GM03348 (cell line): ENCODE measurements around the gene CDH23.

Experiments used
- DNase-seq: peaks from one replicate; pipeline ENCODE4 v3.0.0; 2012; ENCODE audit warnings: low spot score

The CDH23 gene

DNA sequence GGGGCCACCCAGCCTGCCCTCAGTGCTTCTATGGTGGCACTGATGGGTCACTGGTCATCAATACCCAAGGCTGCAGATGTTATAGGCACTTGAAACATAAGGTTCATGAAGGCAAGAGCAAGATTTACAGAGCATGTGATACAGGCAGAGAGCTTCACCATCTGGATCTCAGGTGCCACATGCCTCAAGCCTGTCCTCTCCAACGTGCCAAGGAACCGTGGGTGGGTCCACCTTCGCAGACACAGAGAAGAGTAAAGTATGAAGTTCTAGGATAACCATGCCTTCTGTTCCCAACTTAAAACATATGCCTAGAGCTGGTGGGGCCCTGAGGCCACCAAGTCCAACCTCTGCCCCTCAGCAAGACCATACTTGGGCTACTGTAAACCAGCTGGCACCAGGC is 26.7 kb upstream of the CDH23 start:
- no peak for DNase-seq

DNA sequence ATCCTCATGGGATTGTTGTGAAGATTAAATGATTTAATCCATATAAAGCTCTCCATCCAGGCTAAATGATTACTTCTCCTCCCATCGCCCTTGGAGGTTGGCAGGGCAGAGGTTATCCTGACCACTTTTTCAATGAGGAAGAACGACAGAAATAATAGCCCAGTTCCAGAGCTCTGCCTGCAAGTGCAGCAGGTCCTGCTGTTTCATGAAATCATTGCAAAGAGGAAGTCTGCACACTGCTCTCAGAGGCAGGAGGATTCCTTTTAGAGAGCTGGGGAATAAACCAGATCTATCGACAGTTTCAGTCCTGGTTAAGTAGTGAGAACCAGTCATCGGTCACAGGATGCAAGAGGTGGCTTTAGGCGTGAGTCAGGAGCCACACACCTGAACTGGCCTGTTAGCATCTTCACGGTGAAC is 25.0 kb upstream of the CDH23 start:
- DNase-seq = no peak

DNA sequence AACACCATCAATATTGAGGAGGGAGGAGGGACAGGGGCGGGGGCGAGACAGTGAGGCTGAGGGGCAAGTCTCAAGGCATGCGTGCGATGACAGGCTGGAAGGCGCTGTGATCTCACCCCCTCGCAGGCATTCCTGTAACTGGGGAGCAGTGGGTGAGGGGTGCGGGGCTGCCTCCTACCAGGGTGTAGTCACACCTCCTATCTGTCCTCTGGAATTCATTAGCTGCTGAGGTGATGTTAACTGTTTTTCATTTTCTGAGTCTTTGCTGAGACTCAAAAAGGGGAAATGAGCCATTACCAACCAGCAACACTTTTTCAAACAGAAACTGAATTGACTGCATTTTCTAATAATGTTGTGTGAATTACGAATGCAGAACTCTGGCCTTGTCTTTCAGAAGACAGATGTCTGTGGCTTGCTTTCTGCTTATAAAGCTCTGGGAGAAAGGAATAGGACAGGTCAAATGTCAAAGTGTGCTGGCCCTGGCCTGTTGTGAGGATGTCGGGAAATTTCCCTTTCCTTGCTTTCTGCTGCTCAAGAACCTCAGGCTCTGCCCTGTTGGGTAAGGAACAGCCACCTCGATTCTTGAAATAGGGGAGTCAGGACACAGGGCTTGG is 23.7 kb upstream of the CDH23 start:
- peak; percentile 22 for DNase-seq

DNA sequence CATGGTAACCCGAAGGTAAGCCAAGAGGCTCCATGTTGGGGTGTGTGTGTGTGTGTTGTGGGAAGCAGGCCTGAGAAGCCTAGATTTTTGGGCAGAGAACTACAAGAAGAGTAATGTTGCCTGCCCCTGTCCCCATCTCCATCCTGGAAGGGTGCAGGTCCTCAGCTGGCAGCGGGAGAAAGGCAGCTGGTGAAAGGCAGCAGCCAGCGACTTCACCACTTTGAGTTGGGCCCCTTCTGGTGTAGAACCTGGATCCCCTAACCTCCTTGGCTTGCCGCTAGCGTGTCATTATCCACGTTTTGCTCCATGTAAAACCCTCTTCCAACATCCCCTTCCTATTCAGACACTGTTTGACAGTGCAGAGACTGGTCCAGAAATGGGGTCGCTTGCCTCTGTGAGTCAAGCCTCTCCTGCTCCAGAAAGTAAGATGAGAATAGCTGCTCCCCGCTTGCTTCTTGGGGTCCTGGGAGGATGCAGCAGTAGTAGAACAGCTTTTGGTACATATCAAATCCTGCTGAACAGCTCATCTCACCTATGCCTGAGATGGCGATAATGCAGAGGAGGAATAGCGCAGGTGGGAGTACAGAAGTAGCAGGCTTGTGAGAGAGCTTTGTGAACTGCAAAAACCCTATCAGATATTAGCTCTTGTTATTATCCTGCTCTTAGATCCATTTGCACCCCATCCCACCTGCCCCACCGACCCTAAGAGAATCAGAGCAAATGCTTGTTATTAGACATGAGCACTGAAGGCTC is 22.1 kb upstream of the CDH23 start:
- DNase-seq = no peak

DNA sequence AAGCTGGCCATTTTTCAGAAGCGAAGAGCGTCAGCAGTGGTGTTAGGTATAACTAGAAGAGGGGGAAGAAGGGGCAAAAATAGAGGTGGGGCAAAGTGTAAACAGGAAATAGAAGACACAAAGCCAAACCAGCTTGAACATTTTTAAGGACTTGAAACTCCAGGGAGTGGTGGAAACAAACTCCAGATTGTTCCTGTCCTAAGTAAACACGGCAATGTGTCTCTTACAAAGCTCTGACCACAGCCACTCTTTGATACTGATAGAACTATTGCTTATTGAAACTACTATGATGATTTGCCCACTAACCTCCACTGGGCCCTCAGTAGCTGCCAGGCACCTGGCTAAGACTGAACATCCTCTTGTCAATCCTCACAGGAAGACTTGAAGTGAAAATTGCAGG is 20.8 kb upstream of the CDH23 start:
- DNase-seq = no peak

DNA sequence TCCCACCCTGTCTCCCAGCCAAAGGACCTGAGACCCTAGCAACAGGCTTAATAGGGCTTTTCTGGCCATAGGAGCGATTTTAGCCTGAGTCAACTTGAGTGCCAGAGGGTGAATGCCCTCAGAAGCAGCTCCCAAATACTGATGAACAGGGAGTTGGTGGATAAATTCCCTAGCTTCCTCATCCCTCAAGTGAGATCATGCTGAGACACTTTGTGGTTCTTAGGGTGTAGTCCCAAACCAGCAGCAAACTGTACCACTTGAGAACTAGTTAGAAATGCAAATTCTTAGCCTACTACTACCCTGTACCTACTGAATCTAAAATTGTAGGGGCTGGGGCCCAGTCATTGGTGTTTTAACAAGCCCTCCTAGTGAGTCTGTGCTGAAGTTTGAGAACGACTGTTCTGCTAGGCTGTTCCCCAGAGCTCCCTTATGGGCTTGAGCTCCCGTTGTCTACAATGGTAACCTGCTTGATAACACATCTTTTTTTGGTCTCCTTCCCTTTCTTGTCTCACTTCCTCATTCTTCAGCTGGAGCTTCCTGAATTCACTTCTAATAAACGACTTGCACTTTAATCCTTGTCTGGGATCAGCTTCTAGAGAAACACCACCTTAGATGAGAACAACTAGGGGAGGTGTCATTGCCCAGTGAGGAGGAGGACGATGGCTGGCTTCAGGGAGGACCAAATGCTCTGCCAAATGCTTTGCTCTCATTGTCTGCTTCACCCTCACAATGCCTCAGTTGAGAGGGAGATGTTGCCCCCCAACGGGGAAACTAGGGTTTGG is 18.2 kb upstream of the CDH23 start:
- no peak for DNase-seq

DNA sequence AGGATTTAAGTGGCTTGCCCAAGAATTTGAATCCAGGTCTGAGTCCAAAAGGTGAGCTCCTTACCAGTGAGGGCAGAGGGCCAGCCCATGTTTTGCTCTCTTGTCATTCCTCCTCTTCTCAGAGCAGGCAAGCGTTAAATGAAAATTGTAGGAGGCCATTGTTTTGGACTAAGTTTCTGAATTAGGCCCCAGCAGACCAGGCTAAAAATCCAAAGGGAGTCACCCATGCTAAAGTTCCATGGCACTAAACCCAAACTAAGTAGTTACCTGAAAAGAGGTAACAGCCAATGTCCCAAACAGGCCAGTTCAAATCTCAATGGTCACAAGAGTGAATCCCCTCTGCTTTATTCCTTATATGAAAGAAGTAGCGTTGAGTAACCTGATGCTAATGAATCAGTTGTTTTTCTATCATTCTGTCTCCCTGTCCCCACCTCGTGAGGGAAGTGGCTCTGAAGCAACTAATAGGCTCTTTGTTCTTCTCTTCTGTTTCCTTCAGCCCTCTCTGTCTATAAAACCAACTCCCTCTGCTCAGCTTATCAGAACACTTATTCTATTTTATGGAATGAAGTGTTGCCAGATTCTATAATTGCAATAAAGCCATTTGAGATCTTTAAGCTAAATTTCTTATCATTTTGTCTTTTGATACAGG is 17.5 kb upstream of the CDH23 start:
- no peak for DNase-seq

DNA sequence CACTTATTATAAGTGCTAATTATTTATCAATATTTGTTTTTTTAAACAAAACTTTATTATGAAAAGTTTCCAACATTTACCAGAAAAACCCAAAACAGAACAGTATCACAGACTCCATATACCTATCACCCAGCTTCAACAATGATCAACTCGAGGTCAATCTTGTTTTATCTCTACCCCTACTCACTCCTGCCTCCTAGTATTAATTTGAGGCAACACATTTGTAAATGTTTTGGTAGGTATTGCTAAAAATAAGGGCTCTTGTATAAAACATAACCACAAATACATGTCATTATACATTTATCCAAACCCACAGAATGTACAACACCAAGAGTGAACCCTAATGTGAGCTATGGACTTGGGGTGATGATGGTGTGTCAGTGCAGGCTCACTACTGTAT is 15.9 kb upstream of the CDH23 start:
- no peak for DNase-seq

DNA sequence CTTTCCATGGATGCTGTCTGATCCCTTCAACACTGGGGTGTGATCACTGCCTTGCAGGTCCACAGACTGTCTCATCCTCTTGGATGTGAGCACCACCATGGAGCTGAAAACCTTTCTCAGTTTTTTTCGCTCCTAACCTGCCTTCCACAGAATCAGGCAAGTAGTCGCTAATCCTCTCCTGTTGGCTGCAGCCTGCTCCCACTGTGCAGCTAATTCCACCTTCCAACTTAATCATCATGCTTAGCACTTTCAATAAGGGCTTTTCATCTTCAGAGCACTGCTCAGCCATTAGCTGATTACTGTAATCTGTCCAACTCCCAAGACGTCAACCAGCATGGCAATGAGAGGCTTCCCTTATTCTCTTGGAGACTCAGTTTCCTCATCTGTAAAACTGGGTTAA is 15.1 kb upstream of the CDH23 start:
- DNase-seq = no peak

DNA sequence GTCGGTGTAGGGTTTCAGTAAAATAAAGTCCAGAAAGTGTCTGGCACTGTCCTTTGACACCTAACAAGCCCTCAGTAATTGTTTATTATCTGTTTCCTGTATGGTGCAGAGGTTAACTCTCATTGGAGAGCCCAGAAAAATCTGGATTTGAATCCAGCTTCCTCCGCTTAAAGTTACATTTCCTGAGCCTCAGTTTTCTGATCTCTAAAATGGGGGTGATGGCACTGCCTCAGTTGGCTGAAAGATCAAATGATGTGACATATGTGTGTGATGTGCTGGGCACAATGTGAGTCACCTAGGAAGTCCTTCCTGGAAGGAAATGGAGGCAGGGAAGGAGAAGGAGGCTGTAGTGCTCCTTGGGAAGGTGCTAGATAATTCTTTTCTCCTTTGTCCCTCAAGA is 14.7 kb upstream of the CDH23 start:
- DNase-seq = no peak

DNA sequence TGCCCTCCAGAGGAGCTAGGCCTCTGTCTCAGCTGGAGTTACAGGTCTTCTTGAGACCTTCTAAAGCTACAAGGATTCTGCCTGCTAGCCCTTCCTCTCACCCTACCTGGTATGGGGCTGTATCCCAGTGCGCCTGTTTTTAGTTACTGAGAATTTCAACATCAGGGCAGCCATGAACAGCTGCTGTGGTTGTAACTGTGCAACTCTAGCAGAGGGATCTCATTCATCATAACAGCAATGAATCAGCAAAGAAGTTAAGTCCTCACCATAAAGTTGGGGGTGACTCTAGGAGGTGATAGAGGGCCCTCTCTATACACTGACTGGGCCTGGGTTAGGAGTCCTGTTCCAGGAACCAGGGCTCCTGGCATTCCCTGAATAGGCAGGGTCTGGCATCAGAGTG is 14.0 kb upstream of the CDH23 start:
- DNase-seq = no peak

DNA sequence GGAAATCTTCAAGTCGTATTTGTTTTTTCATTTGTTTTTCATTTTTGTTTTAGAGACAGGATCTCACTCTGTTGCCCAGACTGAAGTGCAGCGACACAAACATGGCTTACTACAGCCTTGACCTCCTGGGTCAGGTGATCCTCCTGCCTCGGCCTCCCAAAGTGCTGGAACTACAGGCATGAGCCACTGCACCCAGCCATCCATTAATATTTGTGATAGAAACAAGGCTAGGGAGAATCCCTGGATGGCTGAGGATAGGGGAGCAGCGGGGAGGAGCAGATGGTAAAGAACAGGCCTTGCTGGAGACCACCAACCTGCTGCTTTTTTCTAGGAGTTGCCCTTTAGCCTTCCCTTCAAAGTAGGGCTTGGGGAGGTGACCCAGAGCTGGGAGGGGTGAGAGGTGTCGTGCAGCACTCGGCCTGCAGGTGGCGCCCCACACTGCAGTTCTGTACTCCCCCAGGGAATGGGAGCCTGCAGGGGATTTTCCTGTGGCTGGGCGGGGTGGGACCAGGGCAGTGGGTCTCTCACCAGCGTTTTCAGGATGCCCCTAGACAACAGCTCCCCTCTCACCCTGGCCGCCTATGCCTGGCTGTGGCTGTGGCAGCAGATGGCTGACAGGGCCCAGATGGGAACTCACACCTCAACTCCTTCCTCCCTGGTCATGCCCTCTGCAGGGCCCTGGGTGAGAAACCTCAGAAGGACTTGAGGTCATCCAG is 12.6 kb upstream of the CDH23 start:
- peak; percentile 86 for DNase-seq

DNA sequence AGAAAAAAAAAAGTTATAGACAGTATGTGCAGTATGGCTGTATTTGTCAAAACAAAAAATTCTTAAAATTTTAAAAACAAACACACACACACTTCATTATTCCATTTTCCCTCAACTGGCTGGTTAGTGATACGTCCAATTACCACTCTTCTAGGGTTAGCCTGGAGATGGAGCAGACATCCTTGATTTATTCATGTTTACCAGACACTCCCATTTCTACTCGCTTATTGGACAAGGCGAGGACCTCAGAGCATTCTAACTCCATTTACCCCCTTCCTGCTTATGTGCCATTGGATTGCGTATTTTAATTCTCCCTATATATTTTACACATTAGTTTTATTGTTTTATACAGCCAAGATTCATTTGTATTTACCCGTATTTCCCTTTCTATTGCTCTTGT is 8.5 kb upstream of the CDH23 start:
- DNase-seq = no peak

DNA sequence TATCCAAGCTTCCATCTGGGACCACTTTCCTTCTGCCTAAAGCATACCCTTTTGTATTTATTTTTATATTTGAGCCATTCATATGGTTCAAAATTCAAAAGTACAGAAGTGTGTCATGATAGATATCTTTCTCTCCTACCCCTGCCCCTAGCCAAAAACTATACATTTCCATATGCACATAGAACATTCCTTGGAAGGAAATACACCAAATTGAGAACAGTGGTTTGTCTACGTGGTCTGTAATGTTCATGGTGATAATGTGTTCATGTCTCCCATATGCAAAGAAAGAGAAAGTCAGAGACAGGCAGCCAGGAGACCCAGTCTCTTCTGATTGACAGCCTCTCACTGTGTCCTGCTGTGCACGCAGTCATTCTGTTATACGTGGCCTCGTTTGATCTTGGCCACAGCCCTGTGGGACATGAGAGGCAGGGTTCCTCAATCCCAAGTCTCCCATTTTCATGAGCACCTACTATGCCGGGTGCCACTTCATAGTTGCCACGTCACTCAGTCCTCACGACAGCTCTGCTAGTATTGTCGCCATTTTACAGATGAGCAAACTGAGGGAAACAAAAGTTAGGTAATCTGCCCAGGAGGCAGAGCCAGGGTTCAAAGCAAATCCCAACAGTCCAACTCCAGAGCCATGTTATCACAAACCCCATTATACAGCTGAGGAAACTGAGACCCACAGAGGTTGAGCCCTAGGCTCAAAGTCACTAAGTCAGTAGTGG is 8.0 kb upstream of the CDH23 start:
- DNase-seq = no peak

DNA sequence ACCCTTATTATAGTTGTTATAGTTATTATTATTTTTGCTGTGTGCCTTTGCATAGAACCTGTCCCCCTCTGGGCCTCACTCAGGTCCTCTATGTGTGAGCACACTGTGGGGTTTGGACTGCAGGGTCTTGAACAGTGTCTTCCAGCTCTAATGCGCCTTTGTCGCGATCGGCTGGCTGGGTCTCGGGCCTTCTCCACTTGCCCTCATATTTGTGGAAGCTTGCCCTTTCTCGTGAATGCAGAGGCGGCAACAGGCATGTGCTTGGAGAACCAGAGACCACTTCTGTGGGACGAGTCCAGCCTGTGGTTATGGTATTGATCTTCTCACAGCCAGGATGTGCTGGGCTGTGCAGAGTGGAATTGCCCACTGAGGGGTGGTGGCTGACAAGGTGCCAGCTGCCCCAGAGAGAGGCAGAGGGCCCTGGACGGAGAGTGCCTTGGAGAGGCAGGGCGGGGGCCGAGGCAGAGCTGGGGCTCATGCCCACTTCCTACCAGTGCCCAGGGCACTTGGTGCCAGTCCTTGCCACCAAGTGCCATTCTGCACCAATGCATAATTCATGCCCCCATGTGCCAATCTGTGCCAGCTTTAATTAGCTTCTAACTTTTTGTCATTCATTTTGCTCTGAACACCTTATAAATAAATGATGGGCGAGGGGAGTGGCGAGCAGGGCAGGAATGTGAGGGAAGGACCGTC is 6.8 kb upstream of the CDH23 start:
- DNase-seq = no peak

DNA sequence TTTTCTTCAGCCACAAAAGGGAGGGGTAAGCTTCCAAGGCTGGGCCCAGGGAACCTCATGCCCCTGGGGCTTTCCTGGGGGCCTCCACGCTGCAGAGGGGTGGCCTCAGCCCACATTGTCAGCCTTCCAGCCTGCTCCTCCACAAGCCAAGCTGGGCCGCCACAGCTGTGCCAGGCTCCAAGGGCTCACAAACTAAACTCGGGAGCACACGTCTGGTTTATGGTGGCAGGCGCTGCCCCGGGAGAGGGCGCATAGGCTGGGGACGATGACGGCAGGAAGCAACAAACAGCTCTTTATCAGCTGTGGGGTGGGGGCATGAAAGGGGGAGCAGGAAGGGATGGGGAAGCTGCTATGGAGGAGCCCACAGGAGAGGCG is 6.3 kb upstream of the CDH23 start:
- no peak for DNase-seq

DNA sequence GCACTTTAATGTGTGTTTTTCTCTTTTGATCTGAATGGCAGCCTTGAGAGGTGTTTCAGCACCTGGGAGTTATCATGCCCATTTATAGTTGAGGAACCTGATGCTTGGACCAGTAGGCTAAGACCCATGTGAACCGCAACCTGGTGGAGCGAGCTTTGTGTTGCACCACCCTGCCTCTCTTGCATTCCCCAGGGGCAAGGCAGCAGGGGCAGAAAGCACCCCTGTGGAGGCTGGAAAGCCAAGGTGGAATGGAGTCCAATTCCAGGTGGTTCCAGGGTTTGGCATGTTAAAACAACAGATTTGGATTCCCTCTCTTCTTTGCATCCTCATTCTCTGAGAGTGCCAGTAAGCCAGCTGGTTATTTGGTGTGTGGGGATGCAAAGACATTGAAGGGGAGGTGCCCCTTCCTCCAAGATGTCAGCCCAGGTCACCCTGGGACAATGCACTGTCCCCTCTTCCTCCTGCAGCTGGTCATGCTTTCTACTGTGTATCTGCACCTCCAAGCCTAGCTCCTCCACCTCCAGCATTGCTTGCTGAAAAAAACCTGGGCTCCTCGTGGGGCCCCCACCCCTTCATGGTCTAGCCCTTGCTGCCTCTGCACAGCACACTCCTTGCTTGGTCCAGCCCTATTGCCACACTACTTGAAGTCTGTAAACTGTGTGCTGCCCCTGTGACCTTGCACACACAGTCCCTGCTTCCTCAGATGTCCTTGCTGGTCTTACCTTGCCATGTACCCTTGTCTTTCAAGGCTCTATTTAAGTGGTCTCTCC is 5.6 kb upstream of the CDH23 start:
- DNase-seq = no peak

DNA sequence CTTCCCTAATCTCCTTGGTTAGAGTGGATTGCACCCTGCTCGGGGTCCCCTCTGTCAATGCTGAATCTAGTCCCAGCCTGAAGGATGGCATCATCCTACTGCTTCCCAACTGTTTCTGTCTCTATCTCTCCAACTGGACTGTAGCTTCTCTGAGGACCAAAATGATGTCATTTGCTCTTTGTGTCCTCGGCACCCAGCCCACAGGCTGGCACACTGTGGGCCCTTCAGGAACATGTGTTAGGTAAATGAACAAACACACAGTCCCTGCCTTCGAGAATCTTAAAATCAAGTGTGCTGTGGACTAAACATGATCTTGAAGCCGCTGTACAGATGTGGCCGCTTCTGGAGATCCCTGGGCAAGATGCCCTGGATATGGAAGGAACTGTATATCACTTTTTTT is 5.0 kb upstream of the CDH23 start:
- no peak for DNase-seq

DNA sequence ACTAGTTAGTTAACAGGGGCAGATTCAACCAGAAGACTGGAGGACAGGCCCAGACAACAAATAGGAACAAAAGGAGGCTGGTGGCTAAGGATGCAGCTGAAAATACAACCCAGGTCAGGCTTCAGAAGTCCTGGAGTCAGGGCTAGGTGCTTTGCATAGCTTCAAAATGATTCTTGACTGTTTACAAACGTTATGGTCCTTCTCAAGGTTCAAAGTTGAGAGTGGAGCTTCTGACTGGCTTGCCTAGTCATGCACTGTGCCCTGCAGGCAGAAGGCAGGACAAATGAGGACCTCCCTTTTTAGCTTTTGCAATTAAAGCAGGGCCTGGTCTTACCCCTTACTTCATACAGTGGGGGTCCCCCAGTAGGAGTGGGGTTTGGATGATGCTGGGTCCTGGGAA is 4.4 kb upstream of the CDH23 start:
- DNase-seq = no peak
